Activated CD4-positive, alpha-beta memory T cell treated with anti-CD3 and anti-CD28 coated beads for 36 hours (primary cell): Measurements from ENCODE around the gene CTNNA3. TPM values are rescaled to one million over a fixed set of nuclear protein-coding genes. Genes with fewer than 3 reads are reported as not detected.

Experiments
- microRNA-seq: library from miRNA; unstranded; fragments of <30 nt; microRNA quantifications from one replicate; pipeline ENCODE4 v1.2.0, GENCODE V29; 2022; ENCODE audit warnings: borderline number of aligned reads, borderline microRNAs expressed, borderline replicate concordance
- total RNA-seq, 2 experiments: library from RNA; stranded (reverse); gene quantifications; one replicate each; pipeline ENCODE4 v1.2.3, GENCODE V29; 2021

The CTNNA3 gene
- total RNA-seq, 2 experiments from 2014 or later = not detected

Small RNA genes within 50 kb of the gene (microRNA-seq; reads per million reads assigned to microRNA genes)
- gene MIR7151 = not detected

Other genes with a start within 250 kb of the CTNNA3 start
- gene DNAJC12, start 142.0 kb upstream of the CTNNA3 start, total RNA-seq = 10 to 100 TPM in 1 of 2 experiments, 1 to 10 TPM in 1; 8.8 to 11.5 TPM
- 10 to 100 TPM; 29.9 to 32.0 TPM for gene SIRT1, start 188.5 kb upstream of the CTNNA3 start, total RNA-seq